GM18870 (cell line): ENCODE measurements around the gene NUP153.
A peak's percentile ranks its signal among the peaks of the same experiment; 100 is the strongest.
"Not testable (repeated sequence)": the region's sequence is repeated elsewhere in the genome, so short reads cannot be mapped to it uniquely, and the experiment has no call there.

Experiments
- ATAC-seq: cut with Tn5 transposase; IDR thresholded peaks from one replicate; pipeline ENCODE4 v1.9.1; 2021; ENCODE audit warnings: moderate library complexity; ENCODE audit not compliant: unreplicated experiment

Gene NUP153

GRCh38 chr6:17706580-17707370 lies at the start of gene NUP153:
TSS of gene NUP153 (minus strand) at chr6:17706925. CDS start at chr6:17706387, 538 bp downstream.
- ATAC-seq: peak; percentile 56

GRCh38 chr6:17754254-17754653 lies 47.5 kb upstream of the NUP153 start:
- ATAC-seq: no peak

GRCh38 chr6:17745324-17745723 lies 38.6 kb upstream of the NUP153 start:
- not testable (repeated sequence) for ATAC-seq

- ATAC-seq: not testable (repeated sequence)
These were observed 38.1 kb upstream of the NUP153 start for GRCh38 chr6:17744757-17745308.

GRCh38 chr6:17744019-17744756 lies 37.5 kb upstream of the NUP153 start:
- no peak for ATAC-seq

GRCh38 chr6:17741507-17741906 lies 34.8 kb upstream of the NUP153 start:
- no peak for ATAC-seq

GRCh38 chr6:17740559-17741220 lies 34.0 kb upstream of the NUP153 start:
- ATAC-seq: no peak

- no peak for ATAC-seq
These were observed 31.1 kb upstream of the NUP153 start for GRCh38 chr6:17737704-17738252.

GRCh38 chr6:17735311-17735710 lies 28.6 kb upstream of the NUP153 start:
- ATAC-seq: not testable (repeated sequence)

GRCh38 chr6:17730078-17730704 lies 23.5 kb upstream of the NUP153 start:
- no peak for ATAC-seq

- no peak for ATAC-seq
These were observed 22.7 kb upstream of the NUP153 start for GRCh38 chr6:17729223-17730077.

- ATAC-seq: no peak
These were observed 22.0 kb upstream of the NUP153 start for GRCh38 chr6:17728551-17729222.

GRCh38 chr6:17725083-17725482 lies 18.4 kb upstream of the NUP153 start:
- no peak for ATAC-seq

GRCh38 chr6:17724341-17724740 lies 17.6 kb upstream of the NUP153 start:
- no peak for ATAC-seq

GRCh38 chr6:17721671-17722070 lies 14.9 kb upstream of the NUP153 start:
- no peak for ATAC-seq

GRCh38 chr6:17719323-17720041 lies 12.8 kb upstream of the NUP153 start:
- no peak for ATAC-seq

- no peak for ATAC-seq
These were observed 9.5 kb upstream of the NUP153 start for GRCh38 chr6:17716221-17716620.
